NCI-H2227 treated with DMSO at 0.1 percent for 48 hours (cell line): ENCODE data around the gene TIMP1.

Experiments
- DNase-seq: peaks from one replicate; lab custom pipeline; 2025; lab: John Stamatoyannopoulos, UW

The TIMP1 gene

GRCh38 chrX:47581731-47582647 is at the start of gene TIMP1:
TSS of gene TIMP1 (plus strand) at chrX:47582436. CDS start at chrX:47583416, 980 bp downstream.
- DNase-seq, result peak; percentile 89

GRCh38 chrX:47539860-47540259 is 42.4 kb upstream of the TIMP1 start:
- DNase-seq, result no peak

GRCh38 chrX:47540754-47541538 is 41.3 kb upstream of the TIMP1 start:
- peak; percentile 94 for DNase-seq

GRCh38 chrX:47543496-47543895 is 38.7 kb upstream of the TIMP1 start:
- DNase-seq, result no peak

DNA sequence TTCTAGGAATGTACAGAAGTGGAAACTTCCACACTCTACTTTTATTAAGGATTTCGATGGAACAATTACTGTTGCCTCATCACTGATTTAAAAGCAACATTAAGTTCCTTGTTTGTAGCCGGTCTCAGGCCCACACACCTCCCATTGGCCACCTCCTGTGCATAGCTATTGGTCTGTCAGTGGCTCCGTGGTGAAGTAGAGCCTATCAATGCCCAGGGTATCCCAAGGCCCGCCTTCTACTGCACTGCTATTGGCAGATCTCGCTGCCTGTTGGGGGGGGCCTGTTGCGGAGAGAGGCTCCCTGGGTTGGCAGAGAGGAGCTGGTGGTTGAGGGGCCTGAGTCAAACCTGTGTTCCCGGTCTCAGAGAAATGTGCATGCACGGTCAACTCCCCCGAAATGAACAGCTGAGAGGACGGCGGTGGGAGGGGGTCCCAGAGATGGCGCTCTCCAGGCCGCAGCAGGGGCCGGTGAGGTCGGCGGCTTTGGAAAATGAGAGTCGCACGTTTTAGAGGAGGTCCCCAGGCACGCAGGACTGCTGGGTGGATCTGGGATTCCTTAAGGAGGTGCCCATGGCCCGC is 26.1 kb upstream of the TIMP1 start:
- peak; percentile 97 for DNase-seq

- no peak for DNase-seq
Observed at GRCh38 chrX:47558436-47558835, 23.8 kb upstream of the TIMP1 start.

- no peak for DNase-seq
Observed at GRCh38 chrX:47560179-47560933, 21.9 kb upstream of the TIMP1 start.

DNA sequence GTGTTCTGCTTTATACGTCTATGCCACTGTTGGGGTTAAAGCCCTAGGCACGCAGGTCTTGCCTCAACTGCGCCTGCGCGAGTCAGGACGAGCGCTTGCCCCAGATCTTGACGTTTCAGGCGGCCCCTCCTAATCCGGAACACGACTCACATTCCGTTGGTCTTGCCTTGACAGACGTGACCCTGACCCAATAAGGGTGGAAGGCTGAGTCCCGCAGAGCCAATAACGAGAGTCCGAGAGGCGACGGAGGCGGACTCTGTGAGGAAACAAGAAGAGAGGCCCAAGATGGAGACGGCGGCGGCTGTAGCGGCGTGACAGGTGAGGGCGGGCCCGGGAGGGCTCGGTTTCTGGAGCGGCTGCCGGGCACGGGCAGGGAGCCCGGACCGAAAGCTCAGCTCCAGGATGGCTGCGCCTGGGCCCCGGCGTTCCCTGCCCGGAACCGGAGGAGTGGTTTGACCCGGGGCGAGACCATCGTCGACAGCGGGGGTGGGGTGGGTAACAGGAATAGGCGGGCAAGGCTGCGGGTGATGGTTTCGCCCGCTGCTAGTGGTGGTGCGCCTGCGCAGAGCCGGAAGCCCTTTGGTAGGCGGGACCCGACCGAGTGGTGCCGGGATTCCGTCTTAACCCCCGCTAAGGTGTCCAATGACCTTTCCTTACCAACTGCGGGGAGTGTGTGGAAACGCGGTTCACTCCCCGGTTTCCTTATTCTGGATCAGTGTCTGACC is 21.1 kb upstream of the TIMP1 start, which contains the start of gene ARAF:
Gene ARAF (plus strand): TSS at position 272 of the 725 bp plus-strand sequence. CDS start 1,763 bp downstream, outside the sequence.
- peak; percentile 96 for DNase-seq

GRCh38 chrX:47561659-47562151 is 20.5 kb upstream of the TIMP1 start:
- DNase-seq, result no peak

- DNase-seq, result peak; percentile 25
Observed at GRCh38 chrX:47562615-47563243, 19.5 kb upstream of the TIMP1 start.

DNA sequence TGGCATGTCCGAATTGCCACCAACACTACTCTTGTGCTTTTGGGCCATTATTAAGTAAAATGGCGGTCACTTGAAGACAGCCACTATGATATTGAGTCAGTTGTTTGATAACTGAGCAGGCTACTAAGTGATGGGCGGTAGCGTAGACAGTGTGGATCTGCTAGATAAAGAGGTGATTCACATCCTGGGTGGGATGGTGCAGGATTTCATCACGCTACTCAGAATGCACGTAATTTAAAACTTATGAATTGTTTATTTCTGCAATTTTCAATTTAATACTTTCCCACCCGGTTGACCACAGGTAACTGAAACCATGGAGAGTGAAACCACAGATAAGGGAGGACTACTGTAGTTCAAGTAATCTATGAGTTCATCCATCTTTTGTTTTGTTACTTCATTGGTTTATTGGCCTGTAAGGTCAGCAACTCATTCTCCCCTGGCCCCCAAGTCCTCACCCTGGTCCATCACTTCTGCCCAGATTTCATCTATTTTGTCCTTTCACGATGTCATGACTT is 18.4 kb upstream of the TIMP1 start:
- DNase-seq, result no peak

DNA sequence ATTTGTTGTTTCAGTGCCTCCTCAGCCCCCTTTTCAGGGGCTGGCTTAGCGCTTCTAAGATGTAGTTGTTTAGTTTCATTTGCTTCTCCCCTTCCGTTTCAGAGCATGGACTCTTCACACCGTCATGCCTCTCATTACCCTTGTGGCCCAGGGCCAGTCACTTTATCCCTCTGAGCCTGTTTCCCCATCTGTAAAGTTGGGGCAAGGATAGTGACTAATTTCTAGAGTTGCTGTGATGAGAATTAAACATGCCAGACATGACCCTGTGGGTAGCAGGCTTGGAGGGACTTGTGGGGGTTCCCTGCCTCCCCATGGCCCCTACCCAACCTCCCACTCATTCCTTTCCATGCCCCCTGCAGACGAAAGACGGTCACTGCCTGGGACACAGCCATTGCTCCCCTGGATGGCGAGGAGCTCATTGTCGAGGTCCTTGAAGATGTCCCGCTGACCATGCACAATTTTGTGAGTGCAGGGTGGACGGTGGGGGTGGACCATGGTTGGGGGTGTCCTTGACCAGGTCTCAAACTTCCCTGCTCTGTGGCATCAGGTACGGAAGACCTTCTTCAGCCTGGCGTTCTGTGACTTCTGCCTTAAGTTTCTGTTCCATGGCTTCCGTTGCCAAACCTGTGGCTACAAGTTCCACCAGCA is 17.7 kb upstream of the TIMP1 start:
- no peak for DNase-seq

- no peak for DNase-seq
Observed at GRCh38 chrX:47566841-47567240, 15.4 kb upstream of the TIMP1 start.

DNA sequence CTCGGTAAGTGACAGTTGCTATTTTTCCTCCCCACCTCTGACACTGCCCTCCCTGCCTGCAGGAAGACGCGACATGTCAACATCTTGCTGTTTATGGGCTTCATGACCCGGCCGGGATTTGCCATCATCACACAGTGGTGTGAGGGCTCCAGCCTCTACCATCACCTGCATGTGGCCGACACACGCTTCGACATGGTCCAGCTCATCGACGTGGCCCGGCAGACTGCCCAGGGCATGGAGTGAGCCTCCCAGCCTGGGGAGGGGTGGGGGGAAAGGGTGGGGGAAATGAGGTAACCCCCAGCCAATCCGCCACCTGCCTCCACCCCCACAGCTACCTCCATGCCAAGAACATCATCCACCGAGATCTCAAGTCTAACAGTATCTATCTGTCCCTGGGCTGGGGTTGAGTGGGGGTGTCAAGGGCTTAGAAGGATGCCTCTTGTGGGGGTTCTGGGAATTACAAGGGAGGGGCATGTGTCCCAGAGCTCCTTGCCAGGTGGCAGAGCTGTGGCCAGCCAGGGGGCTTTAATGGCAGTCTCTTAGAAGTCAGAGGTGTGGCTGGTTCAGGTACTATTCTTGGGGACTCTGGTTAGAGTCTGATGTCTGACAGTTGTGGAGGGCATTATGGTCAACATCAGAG is 13.5 kb upstream of the TIMP1 start:
- no peak for DNase-seq

DNA sequence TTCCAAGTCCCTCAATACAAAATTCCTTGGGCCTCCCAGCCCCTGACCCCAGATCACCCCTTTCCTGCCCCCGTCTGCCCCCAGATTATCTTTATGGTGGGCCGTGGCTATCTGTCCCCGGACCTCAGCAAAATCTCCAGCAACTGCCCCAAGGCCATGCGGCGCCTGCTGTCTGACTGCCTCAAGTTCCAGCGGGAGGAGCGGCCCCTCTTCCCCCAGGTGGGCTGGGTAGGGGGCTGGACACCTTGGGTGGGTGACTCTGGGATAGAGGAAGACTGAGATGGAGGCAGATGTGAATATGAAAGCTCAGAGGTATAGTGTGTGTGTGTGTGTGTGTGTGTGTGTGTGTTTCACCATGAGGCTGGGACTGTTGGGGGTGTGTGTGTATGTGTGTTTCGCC is 11.4 kb upstream of the TIMP1 start:
- DNase-seq, result no peak

GRCh38 chrX:47571215-47571614 is 11.0 kb upstream of the TIMP1 start:
- no peak for DNase-seq

GRCh38 chrX:47571896-47572295 is 10.3 kb upstream of the TIMP1 start:
- DNase-seq, result no peak

DNA sequence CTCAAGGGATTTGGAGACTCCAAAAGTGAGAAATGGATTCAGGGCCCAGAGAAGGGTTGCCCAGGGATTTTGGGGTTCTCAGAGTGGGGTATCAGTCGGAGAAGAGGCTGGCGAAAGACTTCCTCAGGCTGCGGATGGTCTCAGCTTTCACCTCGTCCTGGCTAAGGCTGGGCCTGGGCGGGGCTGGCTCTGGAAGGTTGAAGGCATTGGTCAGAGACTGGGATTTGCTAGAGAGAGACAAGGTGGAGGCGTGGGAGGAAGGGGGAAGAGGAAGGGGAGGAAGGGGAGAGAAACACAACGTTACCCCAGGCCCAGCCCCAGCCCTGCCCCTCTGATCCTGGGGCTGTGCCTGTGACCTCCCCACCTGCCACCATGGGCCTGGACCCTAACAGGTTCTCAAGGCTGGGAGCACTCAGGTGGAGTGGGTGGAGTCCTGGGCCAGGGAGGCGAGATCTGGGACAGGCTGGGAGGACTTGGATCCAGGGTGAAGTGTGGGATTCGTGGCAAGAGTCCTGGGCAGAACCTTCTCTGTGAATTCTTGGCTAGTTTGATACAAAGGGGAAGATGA is 9.4 kb upstream of the TIMP1 start:
- no peak for DNase-seq
